Skeletal muscle satellite cell (primary cell): ENCODE measurements around the gene ABCF3. TPM values are rescaled to one million over a fixed set of nuclear protein-coding genes. Genes with fewer than 3 reads are reported as not detected.

ENCODE experiments used
- small RNA-seq: library from RNA; depleted of rRNA; stranded (forward); fragments of <200 nt; gene quantifications from one replicate; pipeline ENCODE3, GENCODE V24; 2012

The ABCF3 gene

Small RNA genes within 50 kb of the gene (small RNA-seq; reads per million reads assigned to genes)
- not detected for gene MIR1224
